HEK293 (cell line): Measurements from ENCODE around the gene SYCE1.

Source experiments
- CTCF ChIA-PET: fragments of 350-600 bp; formaldehyde crosslinking; extraction: SDS; loops from one replicate; lab custom pipeline; 2021; ENCODE audit warnings: antibody characterized with exemption; lab: Yijun Ruan, JAX
- POLR2A ChIA-PET: fragments of 300-600 bp; formaldehyde crosslinking; extraction: SDS; loops from one replicate; lab custom pipeline; 2020; ENCODE audit warnings: antibody characterized with exemption, inconsistent platforms; lab: Yijun Ruan, JAX
- H3K27ac ChIP-seq: fragments of 200-500 bp; sonication (Bioruptor generic); 2 replicates; pipeline ENCODE4 v1.5.1; 2014; ENCODE audit warnings: low read depth, low read length, control low read depth, inconsistent platforms; ENCODE audit errors: extremely low read depth
- H3K36me3 ChIP-seq, 2 experiments: fragments of 200-500 bp in 1 of 2; sonication (Bioruptor generic) in 1 of 2; 1 replicate in 1 of 2; 2 replicates in 1 of 2; pipeline ENCODE4 v1.5.1; 2014 to 2017; ENCODE audit warnings: inconsistent platforms in 2 of 2, low read length in 2 of 2; ENCODE audit not compliant: control insufficient read depth in 2 of 2, insufficient read depth in 1 of 2
- H3K4me1 ChIP-seq: fragments of 200-500 bp; sonication (Bioruptor generic); 2 replicates; pipeline ENCODE4 v1.5.1; 2014; ENCODE audit warnings: mild to moderate bottlenecking, low read length, inconsistent platforms; ENCODE audit not compliant: control insufficient read depth, insufficient read depth
- H3K4me3 ChIP-seq: 2 replicates; pipeline ENCODE4 v1.5.1; 2011; ENCODE audit warnings: low read depth, mild to moderate bottlenecking, control low read depth, low read length, moderate library complexity
- H3K9me3 ChIP-seq: fragments of 200-500 bp; sonication (Bioruptor generic); 2 replicates; pipeline ENCODE4 v1.5.1; 2014; ENCODE audit warnings: low read depth, low read length, inconsistent platforms; ENCODE audit not compliant: control insufficient read depth, insufficient read depth
- HOXA7 ChIP-seq: sonication (generic); formaldehyde crosslinking; IDR thresholded peaks from 2 replicates; pipeline ENCODE4 v1.8.1; 2022; ENCODE audit warnings: missing genetic modification reagents, borderline replicate concordance
- MYNN ChIP-seq: fragments of 450-650 bp; formaldehyde crosslinking; IDR thresholded peaks from 2 replicates; pipeline ENCODE4 v1.5.1; 2016; ENCODE audit warnings: missing biosample characterization, missing genetic modification characterization, borderline replicate concordance
- SALL2 ChIP-seq: fragments of 450-650 bp; formaldehyde crosslinking; IDR thresholded peaks from 2 replicates; pipeline ENCODE4 v1.5.0; 2017; ENCODE audit warnings: missing biosample characterization, mild to moderate bottlenecking, missing genetic modification characterization, borderline replicate concordance
- SETDB1 ChIP-seq: IDR thresholded peaks from one replicate; pipeline ENCODE4 v1.6.1; 2017; ENCODE audit warnings: mild to moderate bottlenecking, low read length, moderate library complexity, mixed read lengths; ENCODE audit not compliant: insufficient read length
- ZNF10 ChIP-seq: fragments of 450-650 bp; formaldehyde crosslinking; IDR thresholded peaks from 2 replicates; pipeline ENCODE4 v1.5.1; 2017; ENCODE audit warnings: missing biosample characterization, missing genetic modification characterization
- ZNF121 ChIP-seq: fragments of 450-650 bp; formaldehyde crosslinking; IDR thresholded peaks from 2 replicates; pipeline ENCODE4 v1.5.1; 2016; ENCODE audit warnings: missing biosample characterization, missing genetic modification characterization
- ZNF155 ChIP-seq: fragments of 450-650 bp; formaldehyde crosslinking; IDR thresholded peaks from 2 replicates; pipeline ENCODE4 v1.5.1; 2016; ENCODE audit warnings: missing biosample characterization, missing genetic modification characterization
- ZNF169 ChIP-seq: fragments of 450-650 bp; formaldehyde crosslinking; IDR thresholded peaks from 2 replicates; pipeline ENCODE4 v1.5.1; 2016; ENCODE audit warnings: missing biosample characterization, missing genetic modification characterization
- ZNF2 ChIP-seq: fragments of 450-650 bp; formaldehyde crosslinking; IDR thresholded peaks from 2 replicates; pipeline ENCODE4 v1.5.1; 2016; ENCODE audit warnings: missing biosample characterization, missing genetic modification characterization
- ZNF23 ChIP-seq: fragments of 450-650 bp; formaldehyde crosslinking; IDR thresholded peaks from 2 replicates; pipeline ENCODE4 v1.5.1; 2016; ENCODE audit warnings: missing biosample characterization, missing genetic modification characterization, borderline replicate concordance
- ZNF274 ChIP-seq, 2 experiments: fragments of 200-500 bp in 1 of 2; fragments of 450-650 bp in 1 of 2; sonication (Bioruptor generic) in 1 of 2; formaldehyde crosslinking in 1 of 2; IDR thresholded peaks; 2 replicates each; pipeline versions ENCODE4 v1.5.1 to v1.6.1; 2014 to 2016; ENCODE audit warnings: borderline replicate concordance in 1 of 2, inconsistent platforms in 1 of 2, low read length in 1 of 2, missing biosample characterization in 1 of 2, missing genetic modification characterization in 1 of 2
- ZNF302 ChIP-seq: fragments of 450-650 bp; formaldehyde crosslinking; IDR thresholded peaks from 2 replicates; pipeline ENCODE4 v1.5.1; 2016; ENCODE audit warnings: missing biosample characterization, missing genetic modification characterization, low read depth
- ZNF311 ChIP-seq: fragments of 450-650 bp; formaldehyde crosslinking; IDR thresholded peaks from 2 replicates; pipeline ENCODE4 v1.5.1; 2017; ENCODE audit warnings: missing biosample characterization, missing genetic modification characterization, borderline replicate concordance
- ZNF335 ChIP-seq: fragments of 450-650 bp; formaldehyde crosslinking; conservative IDR thresholded peaks from 2 replicates; pipeline ENCODE4 v1.5.1; 2016; ENCODE audit warnings: missing biosample characterization, missing genetic modification characterization
- ZNF626 ChIP-seq: fragments of 450-650 bp; sonication (Bioruptor Pico); formaldehyde crosslinking; IDR thresholded peaks from 2 replicates; pipeline ENCODE4 v1.5.1; 2018; ENCODE audit warnings: missing biosample characterization, missing genetic modification characterization, inconsistent platforms
- ZNF791 ChIP-seq: fragments of 450-650 bp; formaldehyde crosslinking; IDR thresholded peaks from 2 replicates; pipeline ENCODE4 v1.5.1; 2016; ENCODE audit warnings: missing biosample characterization, missing genetic modification characterization
- TF ChIP-seq, protein P1 (sequence below): fragments of 450-650 bp; formaldehyde crosslinking; IDR thresholded peaks from 2 replicates; pipeline ENCODE4 v1.5.1; 2017; ENCODE audit warnings: missing biosample characterization, mild to moderate bottlenecking, missing genetic modification characterization, moderate library complexity
- TF ChIP-seq, protein P2 (sequence below): fragments of 450-650 bp; formaldehyde crosslinking; IDR thresholded peaks from 2 replicates; pipeline ENCODE4 v1.5.1; 2016; ENCODE audit warnings: missing biosample characterization, missing genetic modification characterization
- TF ChIP-seq, protein P3 (sequence below): fragments of 450-650 bp; formaldehyde crosslinking; IDR thresholded peaks from 2 replicates; pipeline ENCODE4 v1.5.0; 2017; ENCODE audit warnings: missing biosample characterization, missing genetic modification characterization, borderline replicate concordance
- TF ChIP-seq, protein P4 (sequence below): fragments of 450-650 bp; formaldehyde crosslinking; IDR thresholded peaks from 2 replicates; pipeline ENCODE4 v1.5.1; 2016; ENCODE audit warnings: missing biosample characterization, missing genetic modification characterization

Gene SYCE1

GRCh38 chr10:133525444-133525843 is 39.9 kb downstream of the SYCE1 start:
- Histone ChIP-seq H3K27ac (no peak overlapping the region), H3K4me3 (no peak overlapping the region)
- ChIA-PET CTCF (interaction anchor here (0.6 kb wide), 1 partner anchor 33 kb away, joined by 3 read pairs; no protein-coding TSS in a partner anchor), POLR2A (no interaction called here)
- TF ChIP-seq ZNF2 = no peak
- TF ChIP-seq, protein P1, sequence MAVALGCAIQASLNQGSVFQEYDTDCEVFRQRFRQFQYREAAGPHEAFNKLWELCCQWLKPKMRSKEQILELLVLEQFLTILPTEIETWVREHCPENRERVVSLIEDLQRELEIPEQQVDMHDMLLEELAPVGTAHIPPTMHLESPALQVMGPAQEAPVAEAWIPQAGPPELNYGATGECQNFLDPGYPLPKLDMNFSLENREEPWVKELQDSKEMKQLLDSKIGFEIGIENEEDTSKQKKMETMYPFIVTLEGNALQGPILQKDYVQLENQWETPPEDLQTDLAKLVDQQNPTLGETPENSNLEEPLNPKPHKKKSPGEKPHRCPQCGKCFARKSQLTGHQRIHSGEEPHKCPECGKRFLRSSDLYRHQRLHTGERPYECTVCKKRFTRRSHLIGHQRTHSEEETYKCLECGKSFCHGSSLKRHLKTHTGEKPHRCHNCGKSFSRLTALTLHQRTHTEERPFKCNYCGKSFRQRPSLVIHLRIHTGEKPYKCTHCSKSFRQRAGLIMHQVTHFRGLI = no peak
- no peak for TF ChIP-seq ZNF121 (tag by site-specific recombination)
- TF ChIP-seq ZNF169 (tag by site-specific recombination) = no peak
- TF ChIP-seq, protein P2, sequence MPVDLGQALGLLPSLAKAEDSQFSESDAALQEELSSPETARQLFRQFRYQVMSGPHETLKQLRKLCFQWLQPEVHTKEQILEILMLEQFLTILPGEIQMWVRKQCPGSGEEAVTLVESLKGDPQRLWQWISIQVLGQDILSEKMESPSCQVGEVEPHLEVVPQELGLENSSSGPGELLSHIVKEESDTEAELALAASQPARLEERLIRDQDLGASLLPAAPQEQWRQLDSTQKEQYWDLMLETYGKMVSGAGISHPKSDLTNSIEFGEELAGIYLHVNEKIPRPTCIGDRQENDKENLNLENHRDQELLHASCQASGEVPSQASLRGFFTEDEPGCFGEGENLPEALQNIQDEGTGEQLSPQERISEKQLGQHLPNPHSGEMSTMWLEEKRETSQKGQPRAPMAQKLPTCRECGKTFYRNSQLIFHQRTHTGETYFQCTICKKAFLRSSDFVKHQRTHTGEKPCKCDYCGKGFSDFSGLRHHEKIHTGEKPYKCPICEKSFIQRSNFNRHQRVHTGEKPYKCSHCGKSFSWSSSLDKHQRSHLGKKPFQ (tag by site-specific recombination) = no peak
- no peak for TF ChIP-seq ZNF274 (IDR thresholded peaks at IDR 0.05; ENCODE audit: low read length)
- TF ChIP-seq ZNF274 (tag by site-specific recombination; IDR thresholded peaks at IDR 0.05; ENCODE audit: borderline replicate concordance) = no peak
- TF ChIP-seq, protein P3, sequence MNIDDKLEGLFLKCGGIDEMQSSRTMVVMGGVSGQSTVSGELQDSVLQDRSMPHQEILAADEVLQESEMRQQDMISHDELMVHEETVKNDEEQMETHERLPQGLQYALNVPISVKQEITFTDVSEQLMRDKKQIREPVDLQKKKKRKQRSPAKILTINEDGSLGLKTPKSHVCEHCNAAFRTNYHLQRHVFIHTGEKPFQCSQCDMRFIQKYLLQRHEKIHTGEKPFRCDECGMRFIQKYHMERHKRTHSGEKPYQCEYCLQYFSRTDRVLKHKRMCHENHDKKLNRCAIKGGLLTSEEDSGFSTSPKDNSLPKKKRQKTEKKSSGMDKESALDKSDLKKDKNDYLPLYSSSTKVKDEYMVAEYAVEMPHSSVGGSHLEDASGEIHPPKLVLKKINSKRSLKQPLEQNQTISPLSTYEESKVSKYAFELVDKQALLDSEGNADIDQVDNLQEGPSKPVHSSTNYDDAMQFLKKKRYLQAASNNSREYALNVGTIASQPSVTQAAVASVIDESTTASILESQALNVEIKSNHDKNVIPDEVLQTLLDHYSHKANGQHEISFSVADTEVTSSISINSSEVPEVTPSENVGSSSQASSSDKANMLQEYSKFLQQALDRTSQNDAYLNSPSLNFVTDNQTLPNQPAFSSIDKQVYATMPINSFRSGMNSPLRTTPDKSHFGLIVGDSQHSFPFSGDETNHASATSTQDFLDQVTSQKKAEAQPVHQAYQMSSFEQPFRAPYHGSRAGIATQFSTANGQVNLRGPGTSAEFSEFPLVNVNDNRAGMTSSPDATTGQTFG (tag by site-specific recombination) = no peak
- no peak for TF ChIP-seq ZNF791
- TF ChIP-seq ZNF10 (tag by site-specific recombination) = no peak
- no peak for TF ChIP-seq ZNF23
- no peak for TF ChIP-seq MYNN (tag by site-specific recombination)
- TF ChIP-seq ZNF335 (tag by site-specific recombination) = no peak
- TF ChIP-seq ZNF311 (tag by site-specific recombination) = no peak
- no peak for TF ChIP-seq HOXA7 (CRISPR knock-in tag)
- no peak for TF ChIP-seq SALL2
- TF ChIP-seq, protein P4, sequence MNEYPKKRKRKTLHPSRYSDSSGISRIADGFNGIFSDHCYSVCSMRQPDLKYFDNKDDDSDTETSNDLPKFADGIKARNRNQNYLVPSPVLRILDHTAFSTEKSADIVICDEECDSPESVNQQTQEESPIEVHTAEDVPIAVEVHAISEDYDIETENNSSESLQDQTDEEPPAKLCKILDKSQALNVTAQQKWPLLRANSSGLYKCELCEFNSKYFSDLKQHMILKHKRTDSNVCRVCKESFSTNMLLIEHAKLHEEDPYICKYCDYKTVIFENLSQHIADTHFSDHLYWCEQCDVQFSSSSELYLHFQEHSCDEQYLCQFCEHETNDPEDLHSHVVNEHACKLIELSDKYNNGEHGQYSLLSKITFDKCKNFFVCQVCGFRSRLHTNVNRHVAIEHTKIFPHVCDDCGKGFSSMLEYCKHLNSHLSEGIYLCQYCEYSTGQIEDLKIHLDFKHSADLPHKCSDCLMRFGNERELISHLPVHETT (tag by site-specific recombination) = no peak
- TF ChIP-seq ZNF302 = no peak
- TF ChIP-seq, all 188 proteins: peak for 0
- H3K36me3 ChIP-seq = no peaks in the 10 kb centered on the region
- no peaks in the 10 kb centered on the region for H3K9me3 ChIP-seq
- H3K4me1 ChIP-seq = no peaks in the 10 kb centered on the region

DNA sequence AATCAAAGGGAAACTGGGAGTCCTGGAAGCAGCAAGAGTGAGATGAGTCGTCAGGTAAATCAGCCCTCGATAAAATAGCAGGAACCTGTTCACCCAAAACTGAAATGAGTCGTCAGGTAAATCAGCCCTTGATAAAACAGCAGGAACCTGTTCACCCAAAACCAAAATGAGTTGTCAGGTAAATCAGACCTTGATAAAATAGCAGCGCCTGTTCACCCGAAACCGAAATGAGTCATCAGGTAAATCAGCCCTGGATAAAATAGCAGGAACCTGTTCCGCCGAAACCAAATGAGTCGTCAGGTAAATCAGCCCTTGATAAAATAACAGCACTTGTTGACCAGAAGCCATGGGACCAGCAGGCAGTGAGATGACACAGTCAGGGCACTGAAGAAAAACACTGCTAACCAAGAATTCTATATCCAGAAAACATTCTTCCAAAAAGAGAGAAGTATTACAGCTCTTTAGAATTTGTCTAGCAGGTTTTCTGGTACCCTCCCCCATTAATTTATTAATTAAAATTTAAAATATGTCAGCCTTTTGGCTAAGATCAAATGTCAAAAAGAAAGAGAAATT is 41.7 kb downstream of the SYCE1 start:
- Histone ChIP-seq H3K9me3 (no peaks in the 10 kb centered on the region), H3K4me3 (no peak overlapping the region), H3K27ac (no peak overlapping the region), H3K4me1 (no peaks in the 10 kb centered on the region), H3K36me3 (no peaks in the 10 kb centered on the region)
- POLR2A ChIA-PET = no interaction called here
- TF ChIP-seq SETDB1 (peak; percentile 95), ZNF626 (tag by site-specific recombination) (0 out of 2 replicates have a peak, but pooled peaks have one; percentile 7), MYNN (tag by site-specific recombination) (no peak), ZNF155 (tag by site-specific recombination) (no peak)
- TF ChIP-seq, protein P3 (tag by site-specific recombination) = no peak
- CTCF ChIA-PET = interaction anchor here (0.7 kb wide), 1 partner anchor 523 kb away, joined by 3 read pairs; no protein-coding TSS in a partner anchor
